IMR-90 (cell line): Measurements from ENCODE around the gene PANK2. TPM values are rescaled to one million over a fixed set of nuclear protein-coding genes. Genes with fewer than 3 reads are reported as not detected.
A peak's percentile ranks its signal among the peaks of the same experiment; 100 is the strongest.

Experiments used
- ATAC-seq: fragments of 200-7000 bp; cut with Tn5 transposase; 2 replicates; pipeline ENCODE4 v1.9.1; 2020; ENCODE audit warnings: low read depth, mild to moderate bottlenecking, moderate library complexity
- BruUV-seq: library from RNA; stranded (reverse); fragments of 400-500 nt; replicated peaks from 2 replicates; lab custom pipeline; 2021; lab: Mats Ljungman, UMichigan
- CTCF ChIA-PET: fragments of 300-600 bp; formaldehyde crosslinking; extraction: SDS; loops from one replicate; lab custom pipeline; 2021; ENCODE audit warnings: antibody characterized with exemption; lab: Yijun Ruan, JAX
- POLR2A ChIA-PET: fragments of 300-600 bp; sonication (Branson Sonifier 250); formaldehyde crosslinking; loops from one replicate; lab custom pipeline; 2022; ENCODE audit warnings: antibody characterized with exemption; ENCODE audit not compliant: unreplicated experiment; lab: Charles Lee
- DNase-seq: peaks from one replicate; pipeline ENCODE4 v3.0.0; 2013
- H2AFZ ChIP-seq: replicated peaks from 2 replicates; pipeline ENCODE3; 2013; ENCODE audit warnings: low read length, mild to moderate bottlenecking; ENCODE audit not compliant: poor library complexity
- H2AK5ac ChIP-seq: 2 replicates; pipeline ENCODE4 v1.6.1; 2013; ENCODE audit warnings: low read depth, low read length, inconsistent platforms
- H2AK9ac ChIP-seq: replicated peaks from 2 replicates; pipeline ENCODE3; 2013; ENCODE audit warnings: mild to moderate bottlenecking, low read depth, low read length, moderate library complexity; ENCODE audit not compliant: poor library complexity
- H2BK120ac ChIP-seq: 2 replicates; pipeline ENCODE4 v1.6.1; 2013; ENCODE audit warnings: low read depth, low read length, inconsistent platforms
- H2BK15ac ChIP-seq: 3 replicates; pipeline ENCODE4 v1.6.1; 2013; ENCODE audit warnings: low read depth, low read length, inconsistent platforms
- H2BK20ac ChIP-seq: 2 replicates; pipeline ENCODE4 v1.6.1; 2013; ENCODE audit warnings: low read depth, mild to moderate bottlenecking, inconsistent platforms, low read length, moderate library complexity
- H2BK5ac ChIP-seq: 2 replicates; pipeline ENCODE4 v1.6.1; 2013; ENCODE audit warnings: mild to moderate bottlenecking, low read depth, low read length, inconsistent platforms; ENCODE audit not compliant: poor library complexity, severe bottlenecking
- H3K14ac ChIP-seq: replicated peaks from 2 replicates; pipeline ENCODE4 v1.6.1; 2013; ENCODE audit warnings: low read depth, low read length, inconsistent platforms
- H3K18ac ChIP-seq: 2 replicates; pipeline ENCODE4 v1.6.1; 2013; ENCODE audit warnings: low read depth, low read length, control low read depth
- H3K23ac ChIP-seq: 2 replicates; pipeline ENCODE4 v1.6.1; 2013; ENCODE audit warnings: low read depth, low read length, inconsistent platforms
- H3K27ac ChIP-seq: 2 replicates; pipeline ENCODE4 v1.5.1; 2013; ENCODE audit warnings: mild to moderate bottlenecking, control low read depth, low read length; ENCODE audit not compliant: insufficient read depth
- H3K27me3 ChIP-seq: 2 replicates; pipeline ENCODE4 v1.6.1; 2013; ENCODE audit warnings: low read length; ENCODE audit not compliant: control insufficient read depth, insufficient read depth
- H3K36me3 ChIP-seq: 2 replicates; pipeline ENCODE4 v1.6.1; 2013; ENCODE audit warnings: low read length, mixed read lengths; ENCODE audit not compliant: control insufficient read depth, insufficient read depth
- H3K4ac ChIP-seq: 2 replicates; pipeline ENCODE4 v1.6.1; 2013; ENCODE audit warnings: low read depth, low read length, inconsistent platforms
- H3K4me1 ChIP-seq: 2 replicates; pipeline ENCODE4 v1.6.1; 2013; ENCODE audit warnings: low read length, mixed read lengths; ENCODE audit not compliant: control insufficient read depth, insufficient read depth
- H3K4me2 ChIP-seq: 2 replicates; pipeline ENCODE4 v1.6.1; 2013; ENCODE audit warnings: low read depth, mild to moderate bottlenecking, control low read depth, low read length, moderate library complexity
- H3K4me3 ChIP-seq: 2 replicates; pipeline ENCODE4 v1.5.1; 2013; ENCODE audit warnings: low read depth, mild to moderate bottlenecking, control low read depth, low read length, moderate library complexity; ENCODE audit not compliant: insufficient read depth
- H3K56ac ChIP-seq: 2 replicates; pipeline ENCODE4 v1.6.1; 2013; ENCODE audit warnings: low read length, inconsistent platforms; ENCODE audit not compliant: insufficient read depth; ENCODE audit errors: extremely low read depth
- H3K79me1 ChIP-seq, 2 experiments: 2 replicates each; pipeline ENCODE4 v1.6.1; 2013; ENCODE audit warnings: low read length in 2 of 2, inconsistent platforms in 1 of 2, low read depth in 1 of 2
- H3K9ac ChIP-seq: 2 replicates; pipeline ENCODE4 v1.6.1; 2013; ENCODE audit warnings: low read depth, low read length, control low read depth
- H3K9me1 ChIP-seq: 2 replicates; pipeline ENCODE4 v1.6.1; 2013; ENCODE audit warnings: low read length, inconsistent platforms; ENCODE audit not compliant: insufficient read depth
- H3K9me3 ChIP-seq: 2 replicates; pipeline ENCODE4 v1.6.1; 2013; ENCODE audit warnings: low read length; ENCODE audit not compliant: control insufficient read depth, insufficient read depth
- H4K20me1 ChIP-seq: 2 replicates; pipeline ENCODE4 v1.6.1; 2013; ENCODE audit warnings: low read length, inconsistent platforms; ENCODE audit not compliant: insufficient read depth
- H4K5ac ChIP-seq: 2 replicates; pipeline ENCODE4 v1.6.1; 2013; ENCODE audit warnings: mild to moderate bottlenecking, low read depth, low read length, control low read depth
- H4K8ac ChIP-seq, 2 experiments: 2 replicates each; pipeline ENCODE4 v1.6.1; 2013; ENCODE audit warnings: low read depth in 2 of 2, low read length in 2 of 2, control low read depth in 1 of 2, inconsistent platforms in 1 of 2
- H4K91ac ChIP-seq: 2 replicates; pipeline ENCODE4 v1.6.1; 2013; ENCODE audit warnings: low read depth, low read length, inconsistent platforms; ENCODE audit not compliant: insufficient read depth
- BHLHE40 ChIP-seq: fragments of 150-350 bp; IDR thresholded peaks from 2 replicates; pipeline ENCODE4 v1.6.1; 2016; ENCODE audit warnings: mild to moderate bottlenecking, low read depth, low read length
- CEBPB ChIP-seq: IDR thresholded peaks from 2 replicates; pipeline ENCODE4 v1.6.1; 2012; ENCODE audit warnings: low read depth, low read length, improper control_type of control experiment
- CHD1 ChIP-seq: IDR thresholded peaks from 2 replicates; pipeline ENCODE4 v1.6.1; 2012; ENCODE audit warnings: low read depth, low read length, improper control_type of control experiment
- FOS ChIP-seq: fragments of 150-350 bp; IDR thresholded peaks from 2 replicates; pipeline ENCODE4 v1.6.1; 2016; ENCODE audit warnings: low read depth, low read length
- MAFK ChIP-seq: IDR thresholded peaks from 2 replicates; pipeline ENCODE4 v1.6.1; 2012; ENCODE audit warnings: low read depth, low read length, improper control_type of control experiment
- MXI1 ChIP-seq: IDR thresholded peaks from 2 replicates; pipeline ENCODE4 v1.6.1; 2012; ENCODE audit warnings: low read depth, mild to moderate bottlenecking, low read length, moderate library complexity, borderline replicate concordance
- NFE2L2 ChIP-seq: fragments of 150-350 bp; IDR thresholded peaks from 2 replicates; pipeline ENCODE4 v1.6.1; 2016; ENCODE audit warnings: low read depth, mild to moderate bottlenecking, low read length
- RAD21 ChIP-seq: IDR thresholded peaks from 2 replicates; pipeline ENCODE4 v1.6.1; 2012; ENCODE audit warnings: low read length, improper control_type of control experiment
- RCOR1 ChIP-seq: IDR thresholded peaks from 2 replicates; pipeline ENCODE4 v1.6.1; 2012; ENCODE audit warnings: mild to moderate bottlenecking, low read length, improper control_type of control experiment; ENCODE audit not compliant: insufficient replicate concordance
- RFX5 ChIP-seq: IDR thresholded peaks from 2 replicates; pipeline ENCODE4 v1.8.0; 2012; ENCODE audit warnings: low read depth, mild to moderate bottlenecking, low read length, moderate library complexity
- SMC3 ChIP-seq: fragments of 150-350 bp; IDR thresholded peaks from 2 replicates; pipeline ENCODE4 v1.6.1; 2016; ENCODE audit warnings: low read depth, mild to moderate bottlenecking, antibody characterized with exemption, low read length, moderate library complexity
- WGBS, 2 experiments: methylation state at CpG; one replicate each; pipeline versions ENCODE4 v1.1.5 to v1.1.7; 2013; ENCODE audit warnings: missing lambda C conversion rate in 2 of 2; ENCODE audit not compliant: insufficient read length in 1 of 2; ENCODE audit errors: extremely low coverage in 2 of 2; 5-methylcytosine and 5-hydroxymethylcytosine counted together
- dilution Hi-C: fragments of 300-500 bp; cut with HindIII; formaldehyde crosslinking; loops from one replicate; pipeline ENCODE4 v1.14.3; 2018; ENCODE audit warnings: low sequenced_read_pairs; ENCODE audit not compliant: unreplicated experiment
- in situ Hi-C: fragments of 300-500 bp; cut with MboI; formaldehyde crosslinking; loops from 3 replicates; pipeline ENCODE4 v1.14.3; 2019; ENCODE audit warnings: low sequenced_read_pairs, inconsistent platforms, mixed read lengths
- intact Hi-C: fragments of 100-400 bp; cut with micrococcal nuclease; formaldehyde crosslinking; loops from 2 replicates; pipeline ENCODE4 v1.10.0; 2022
- polyA plus RNA-seq, 3 experiments: library from polyadenylated mRNA; depleted of rRNA; stranded (reverse); fragments of >200 nt; gene quantifications; 2 replicates each; pipeline ENCODE4 v1.2.3, GENCODE V29; 2012; ENCODE audit warnings: low replicate concordance in 1 of 3
- total RNA-seq: library from RNA; depleted of rRNA; stranded (reverse); fragments of >200 nt; gene quantifications from 2 replicates; pipeline ENCODE4 v1.2.3, GENCODE V29; 2012
- TF ChIP-seq, protein P1 (sequence below): fragments of 150-350 bp; IDR thresholded peaks from 2 replicates; pipeline ENCODE4 v1.6.1; 2016; ENCODE audit warnings: low read depth, mild to moderate bottlenecking, low read length, moderate library complexity, borderline replicate concordance
- TF ChIP-seq, protein P2 (sequence below): conservative IDR thresholded peaks from 2 replicates; pipeline ENCODE4 v1.5.1; 2012; ENCODE audit warnings: mild to moderate bottlenecking, low read depth, low read length, improper control_type of control experiment
- TF ChIP-seq, protein P3 (sequence below): fragments of 150-350 bp; IDR thresholded peaks from 2 replicates; pipeline ENCODE4 v1.6.1; 2017; ENCODE audit warnings: mild to moderate bottlenecking, antibody characterized with exemption, low read length, low read depth

PANK2 gene
- total and polyA plus RNA-seq, 2 of the 4 experiments (the other 2 are of a cell fraction), result 17.7 to 28.1 TPM

- no peak overlapping the region for H3K14ac ChIP-seq
- ChIA-PET CTCF (interaction anchor here (0.7 kb wide), 1 partner anchor 754 kb away, joined by 3 read pairs; no protein-coding TSS in a partner anchor), POLR2A (no interaction called here)
- H3K9ac ChIP-seq, result no peak overlapping the region
- peaks cover 22% of the 10 kb centered on the region for H3K9me1 ChIP-seq
- H3K27ac ChIP-seq, result no peak overlapping the region
- peaks cover 60% of the 10 kb centered on the region for H3K36me3 ChIP-seq
- no peak overlapping the region for H3K4me3 ChIP-seq
- H4K91ac ChIP-seq, result no peak overlapping the region
- in situ Hi-C loops, result no loop called here
- H2BK120ac ChIP-seq, result no peak overlapping the region
- H2BK5ac ChIP-seq, result no peak overlapping the region
- BruUV-seq, result no TSS peak
- H2AK5ac ChIP-seq, result no peak overlapping the region
- no peak overlapping the region for H3K4me2 ChIP-seq
- no peak overlapping the region for H2BK15ac ChIP-seq
- no peak overlapping the region for H3K18ac ChIP-seq
- H2AFZ ChIP-seq, result no peak overlapping the region
- no peak overlapping the region for H3K4ac ChIP-seq
- peak overlapping the region; percentile 39 for H2AK9ac ChIP-seq
- intact Hi-C loops, result no loop called here
- no peak overlapping the region for H3K56ac ChIP-seq
- no peak overlapping the region for H4K8ac ChIP-seq
- H2BK20ac ChIP-seq, result no peak overlapping the region
- DNase-seq (no peak), ATAC-seq (no peak)
- peaks cover 12% of the 10 kb centered on the region; the same call in 1 of the 2 replicates for H4K20me1 ChIP-seq
- H3K9me3 ChIP-seq, result no peaks in the 10 kb centered on the region
- peaks cover 21 to 51% of the 10 kb centered on the region in 2 experiments for H3K79me1 ChIP-seq
- no peak overlapping the region for H4K5ac ChIP-seq
- WGBS, 2 experiments, result 93% methylated on average over 4 of the region's 10 CpGs; no CpG with 5 or more reads in 1 of the 2 experiments
- no peaks in the 10 kb centered on the region for H3K27me3 ChIP-seq
- no peaks in the 10 kb centered on the region for H3K4me1 ChIP-seq
- no peak overlapping the region for H3K23ac ChIP-seq
- dilution Hi-C loops, result no loop called here
- TF ChIP-seq CHD1 (no peak), NFE2L2 (no peak), SMC3 (no peak), RAD21 (no peak), MXI1 (no peak), BHLHE40 (no peak), RCOR1 (no peak), MAFK (no peak), FOS (no peak), CEBPB (no peak), RFX5 (no peak)
- TF ChIP-seq, protein P1, sequence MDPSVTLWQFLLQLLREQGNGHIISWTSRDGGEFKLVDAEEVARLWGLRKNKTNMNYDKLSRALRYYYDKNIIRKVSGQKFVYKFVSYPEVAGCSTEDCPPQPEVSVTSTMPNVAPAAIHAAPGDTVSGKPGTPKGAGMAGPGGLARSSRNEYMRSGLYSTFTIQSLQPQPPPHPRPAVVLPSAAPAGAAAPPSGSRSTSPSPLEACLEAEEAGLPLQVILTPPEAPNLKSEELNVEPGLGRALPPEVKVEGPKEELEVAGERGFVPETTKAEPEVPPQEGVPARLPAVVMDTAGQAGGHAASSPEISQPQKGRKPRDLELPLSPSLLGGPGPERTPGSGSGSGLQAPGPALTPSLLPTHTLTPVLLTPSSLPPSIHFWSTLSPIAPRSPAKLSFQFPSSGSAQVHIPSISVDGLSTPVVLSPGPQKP, result no peak
- TF ChIP-seq, protein P2, sequence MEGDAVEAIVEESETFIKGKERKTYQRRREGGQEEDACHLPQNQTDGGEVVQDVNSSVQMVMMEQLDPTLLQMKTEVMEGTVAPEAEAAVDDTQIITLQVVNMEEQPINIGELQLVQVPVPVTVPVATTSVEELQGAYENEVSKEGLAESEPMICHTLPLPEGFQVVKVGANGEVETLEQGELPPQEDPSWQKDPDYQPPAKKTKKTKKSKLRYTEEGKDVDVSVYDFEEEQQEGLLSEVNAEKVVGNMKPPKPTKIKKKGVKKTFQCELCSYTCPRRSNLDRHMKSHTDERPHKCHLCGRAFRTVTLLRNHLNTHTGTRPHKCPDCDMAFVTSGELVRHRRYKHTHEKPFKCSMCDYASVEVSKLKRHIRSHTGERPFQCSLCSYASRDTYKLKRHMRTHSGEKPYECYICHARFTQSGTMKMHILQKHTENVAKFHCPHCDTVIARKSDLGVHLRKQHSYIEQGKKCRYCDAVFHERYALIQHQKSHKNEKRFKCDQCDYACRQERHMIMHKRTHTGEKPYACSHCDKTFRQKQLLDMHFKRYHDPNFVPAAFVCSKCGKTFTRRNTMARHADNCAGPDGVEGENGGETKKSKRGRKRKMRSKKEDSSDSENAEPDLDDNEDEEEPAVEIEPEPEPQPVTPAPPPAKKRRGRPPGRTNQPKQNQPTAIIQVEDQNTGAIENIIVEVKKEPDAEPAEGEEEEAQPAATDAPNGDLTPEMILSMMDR, result no peak
- TF ChIP-seq, protein P3, sequence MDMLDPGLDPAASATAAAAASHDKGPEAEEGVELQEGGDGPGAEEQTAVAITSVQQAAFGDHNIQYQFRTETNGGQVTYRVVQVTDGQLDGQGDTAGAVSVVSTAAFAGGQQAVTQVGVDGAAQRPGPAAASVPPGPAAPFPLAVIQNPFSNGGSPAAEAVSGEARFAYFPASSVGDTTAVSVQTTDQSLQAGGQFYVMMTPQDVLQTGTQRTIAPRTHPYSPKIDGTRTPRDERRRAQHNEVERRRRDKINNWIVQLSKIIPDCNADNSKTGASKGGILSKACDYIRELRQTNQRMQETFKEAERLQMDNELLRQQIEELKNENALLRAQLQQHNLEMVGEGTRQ, result no peak
Measured at GRCh38 chr20:3869839-3870634, 19.1 kb upstream of the PANK2 start.
